Testis (tissue), 3 donors: ENCODE data around the gene MRS2. TPM values are rescaled to one million over a fixed set of nuclear protein-coding genes. Genes with fewer than 3 reads are reported as not detected.
"Not testable (repeated sequence)": the region's sequence is repeated elsewhere in the genome, so short reads cannot be mapped to it uniquely, and the experiment has no call there.

ENCODE experiments used
- DNase-seq: peaks from one replicate; pipeline ENCODE4 v3.0.0-alpha.2; 2019
- H3K27ac ChIP-seq, 2 donors: fragments of 200-600 bp; sonication (generic); one replicate each; pipeline ENCODE4 v1.5.1; 2019
- H3K27me3 ChIP-seq: fragments of 200-600 bp; sonication (generic); one replicate; pipeline ENCODE4 v1.5.1; 2019
- H3K36me3 ChIP-seq: fragments of 200-600 bp; sonication (generic); one replicate; pipeline ENCODE4 v1.5.1; 2017; ENCODE audit warnings: low read depth; ENCODE audit errors: missing control alignments
- H3K4me1 ChIP-seq: fragments of 200-600 bp; sonication (generic); one replicate; pipeline ENCODE4 v1.5.1; 2019
- H3K4me3 ChIP-seq, 2 donors: fragments of 200-600 bp; sonication (generic); one replicate each; pipeline ENCODE4 v1.5.1; 2017 to 2019
- H3K9me3 ChIP-seq: fragments of 200-600 bp; sonication (generic); one replicate; pipeline ENCODE4 v1.5.1; 2017
- POLR2A ChIP-seq: fragments of 450-650 bp; IDR thresholded peaks from one replicate; pipeline ENCODE4 v1.6.1; 2017; ENCODE audit warnings: antibody characterized with exemption, mild to moderate bottlenecking, moderate library complexity
- WGBS, 2 donors: methylation state at CpG; one replicate each; pipeline ENCODE4 v1.1.5; 2018; 5-methylcytosine and 5-hydroxymethylcytosine counted together
- intact Hi-C: fragments of 100-400 bp; cut with DNase I; formaldehyde crosslinking; loops from one replicate; pipeline ENCODE4 v1.15.1; 2023; ENCODE audit warnings: low total_unique reads
- polyA plus RNA-seq: library from polyadenylated mRNA; stranded (reverse); fragments of 350-450 nt; fragmentation: Illumina TruSeq; extraction: RNeasy Lipid Tissue Mini Kit (QIAGEN cat#74804); gene quantifications from one replicate; pipeline ENCODE4 v1.2.3, GENCODE V29; 2014; ENCODE audit warnings: low read depth, low replicate concordance; ENCODE audit not compliant: insufficient read depth
- total RNA-seq, 2 donors: library from RNA; depleted of rRNA; stranded (reverse); fragments of >200 nt; gene quantifications; one replicate each; pipeline ENCODE4 v1.2.3, GENCODE V29; 2016
- TF ChIP-seq, protein P1 (sequence below), 3 experiments: fragments of 450-650 bp in 2 of 3; fragments of 200-600 bp in 1 of 3; sonication (generic) in 1 of 3; IDR thresholded peaks; one replicate each; pipeline ENCODE4 v1.5.1; 2016 to 2019; ENCODE audit warnings: antibody characterized with exemption in 3 of 3, mild to moderate bottlenecking in 2 of 3, moderate library complexity in 1 of 3

The MRS2 gene
- total and polyA plus RNA-seq, 3 donors from 2014 or later = 16.6 to 27.6 (median 27.2) TPM

DNA sequence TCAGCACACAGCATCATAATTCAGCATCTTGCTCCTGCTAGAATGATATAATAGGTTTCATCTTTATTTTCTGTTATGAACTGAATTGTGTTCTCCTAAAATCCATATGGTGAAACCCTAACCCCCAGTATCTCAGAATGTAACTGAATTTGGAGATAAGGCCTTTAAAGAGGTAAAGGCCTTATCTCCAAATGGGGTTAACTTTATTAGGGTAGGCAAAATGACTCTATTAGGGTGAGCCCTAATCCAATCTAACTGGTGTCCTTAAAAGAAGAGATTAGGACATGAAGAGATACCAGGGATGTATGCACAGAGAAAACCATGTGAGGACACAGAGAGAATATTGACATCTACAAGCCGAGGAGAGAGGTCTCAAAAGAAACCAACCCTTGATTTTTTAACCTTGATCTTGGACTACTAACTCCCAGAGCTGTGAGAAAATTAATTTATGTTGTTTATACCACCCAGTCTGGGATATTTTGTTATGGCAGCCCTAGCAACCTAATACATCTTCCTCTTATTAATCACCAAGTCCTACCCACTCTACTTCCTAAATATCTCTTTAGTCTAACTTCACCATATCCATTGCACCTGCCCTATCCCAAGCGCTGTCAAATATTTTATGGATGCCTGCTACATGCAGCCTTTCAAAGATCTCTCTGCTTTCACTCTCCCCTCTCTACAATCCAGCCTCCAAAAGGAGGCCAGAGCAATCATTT is 8.5 kb upstream of the MRS2 start:
- no peaks in the 10 kb centered on the region for H3K27me3 ChIP-seq
- H3K36me3 ChIP-seq = no peaks in the 10 kb centered on the region
- H3K27ac ChIP-seq = no peak overlapping the region
- H3K9me3 ChIP-seq = no peaks in the 10 kb centered on the region
- no peak for TF ChIP-seq POLR2A
- TF ChIP-seq, protein P1, sequence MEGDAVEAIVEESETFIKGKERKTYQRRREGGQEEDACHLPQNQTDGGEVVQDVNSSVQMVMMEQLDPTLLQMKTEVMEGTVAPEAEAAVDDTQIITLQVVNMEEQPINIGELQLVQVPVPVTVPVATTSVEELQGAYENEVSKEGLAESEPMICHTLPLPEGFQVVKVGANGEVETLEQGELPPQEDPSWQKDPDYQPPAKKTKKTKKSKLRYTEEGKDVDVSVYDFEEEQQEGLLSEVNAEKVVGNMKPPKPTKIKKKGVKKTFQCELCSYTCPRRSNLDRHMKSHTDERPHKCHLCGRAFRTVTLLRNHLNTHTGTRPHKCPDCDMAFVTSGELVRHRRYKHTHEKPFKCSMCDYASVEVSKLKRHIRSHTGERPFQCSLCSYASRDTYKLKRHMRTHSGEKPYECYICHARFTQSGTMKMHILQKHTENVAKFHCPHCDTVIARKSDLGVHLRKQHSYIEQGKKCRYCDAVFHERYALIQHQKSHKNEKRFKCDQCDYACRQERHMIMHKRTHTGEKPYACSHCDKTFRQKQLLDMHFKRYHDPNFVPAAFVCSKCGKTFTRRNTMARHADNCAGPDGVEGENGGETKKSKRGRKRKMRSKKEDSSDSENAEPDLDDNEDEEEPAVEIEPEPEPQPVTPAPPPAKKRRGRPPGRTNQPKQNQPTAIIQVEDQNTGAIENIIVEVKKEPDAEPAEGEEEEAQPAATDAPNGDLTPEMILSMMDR (IDR thresholded peaks at IDR 0.05) = no peak
- no peak overlapping the region for H3K4me3 ChIP-seq
- no peak for DNase-seq
- WGBS, 2 donors = 87 to 89% methylated on average over 2 of the region's 2 CpGs
- no peaks in the 10 kb centered on the region for H3K4me1 ChIP-seq
- intact Hi-C loops = no loop called here

DNA sequence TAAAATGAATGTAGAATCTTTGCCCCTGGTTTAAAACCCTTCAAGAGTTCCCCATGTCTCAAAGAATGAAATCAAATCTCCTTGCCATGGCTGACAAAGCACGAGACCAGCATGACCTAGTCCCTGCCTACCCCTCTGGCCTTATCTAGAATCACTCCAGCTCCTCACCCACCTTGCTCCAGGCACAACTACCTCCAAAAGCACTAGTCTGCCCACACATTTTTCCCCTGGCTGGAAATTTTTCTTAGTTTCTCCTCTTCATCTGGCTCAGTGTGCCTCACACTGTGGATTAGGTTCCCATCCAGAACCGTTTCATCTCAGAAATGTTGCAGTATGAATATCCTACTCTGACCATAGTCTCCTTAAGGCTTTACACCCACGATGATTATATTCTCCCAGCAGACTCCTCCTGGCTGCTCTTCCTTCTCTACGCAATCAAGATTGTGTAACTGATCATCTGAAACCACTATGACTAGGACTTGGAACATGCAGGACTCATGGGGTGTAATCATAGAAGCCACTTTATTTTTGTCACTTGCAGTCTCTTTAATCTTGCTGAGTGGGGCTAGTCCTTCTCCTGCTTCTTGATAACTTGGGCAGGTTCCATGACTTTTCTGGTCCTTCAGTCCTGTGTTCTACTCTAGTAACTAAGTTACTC is 7.8 kb upstream of the MRS2 start:
- Histone ChIP-seq H3K4me1 (no peaks in the 10 kb centered on the region), H3K27me3 (no peaks in the 10 kb centered on the region), H3K36me3 (no peaks in the 10 kb centered on the region), H3K4me3 (no peak overlapping the region), H3K27ac (no peak overlapping the region), H3K9me3 (no peaks in the 10 kb centered on the region)
- intact Hi-C loops = no loop called here
- DNase-seq = no peak
- 87 to 91% methylated on average over 4 of the region's 4 CpGs for WGBS, 2 donors
- TF ChIP-seq, protein P1 (IDR thresholded peaks at IDR 0.05) = no peak
- TF ChIP-seq POLR2A = no peak

DNA sequence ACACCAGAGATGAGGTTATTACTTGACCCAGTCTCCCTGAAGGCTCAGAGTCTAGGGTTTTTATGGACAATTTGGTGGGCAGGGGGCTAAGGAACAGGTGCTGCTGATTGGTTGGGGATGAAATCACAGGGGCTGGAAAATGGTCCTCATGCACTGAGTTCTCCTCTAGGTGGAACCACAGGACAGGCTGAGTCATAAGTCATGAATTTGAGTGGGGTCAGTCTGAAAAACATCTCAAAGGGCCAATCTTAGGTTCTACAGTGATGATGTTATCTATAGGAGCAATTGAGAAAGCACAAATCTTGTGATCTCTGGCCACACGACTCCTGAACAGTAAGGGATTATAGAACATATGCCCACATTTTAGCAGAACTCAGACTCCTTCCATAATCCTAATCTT is 5.9 kb upstream of the MRS2 start:
- H3K9me3 ChIP-seq = no peaks in the 10 kb centered on the region
- H3K27me3 ChIP-seq = no peaks in the 10 kb centered on the region
- no peak overlapping the region for H3K4me3 ChIP-seq
- TF ChIP-seq, protein P1 (IDR thresholded peaks at IDR 0.05) = no peak
- no peak for TF ChIP-seq POLR2A
- no peaks in the 10 kb centered on the region for H3K36me3 ChIP-seq
- intact Hi-C loops = no loop called here
- DNase-seq = no peak
- H3K4me1 ChIP-seq = no peaks in the 10 kb centered on the region
- 89 to 91% methylated on average over 1 of the region's 1 CpG for WGBS, 2 donors
- no peak overlapping the region for H3K27ac ChIP-seq

DNA sequence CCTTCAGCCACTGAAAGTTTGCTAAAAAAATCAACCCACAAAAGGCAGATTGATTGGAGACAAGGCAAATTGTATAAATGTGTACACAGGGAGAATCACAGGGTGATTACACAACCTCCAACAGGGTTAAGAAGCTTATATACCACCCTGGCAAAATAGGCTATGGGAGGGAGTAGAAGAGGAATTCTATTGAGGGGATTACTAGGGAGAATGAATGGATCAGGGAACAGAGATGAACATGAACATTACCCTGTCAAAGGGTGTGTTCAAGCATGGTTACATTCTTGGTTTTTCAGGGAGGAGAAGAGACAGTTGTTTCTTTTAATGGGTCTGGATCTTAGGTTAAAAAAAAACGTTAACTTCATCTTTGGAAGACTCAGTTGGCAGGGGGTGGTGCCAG is 5.1 kb upstream of the MRS2 start:
- no peaks in the 10 kb centered on the region for H3K36me3 ChIP-seq
- TF ChIP-seq, protein P1 (IDR thresholded peaks at IDR 0.05) = no peak
- TF ChIP-seq POLR2A = no peak
- H3K27ac ChIP-seq = no peak overlapping the region
- no peaks in the 10 kb centered on the region for H3K4me1 ChIP-seq
- no peaks in the 10 kb centered on the region for H3K9me3 ChIP-seq
- intact Hi-C loops = no loop called here
- H3K27me3 ChIP-seq = no peaks in the 10 kb centered on the region
- DNase-seq = no peak
- WGBS, 2 donors = 66 to 72% methylated on average over 1 of the region's 1 CpG
- no peak overlapping the region for H3K4me3 ChIP-seq

DNA sequence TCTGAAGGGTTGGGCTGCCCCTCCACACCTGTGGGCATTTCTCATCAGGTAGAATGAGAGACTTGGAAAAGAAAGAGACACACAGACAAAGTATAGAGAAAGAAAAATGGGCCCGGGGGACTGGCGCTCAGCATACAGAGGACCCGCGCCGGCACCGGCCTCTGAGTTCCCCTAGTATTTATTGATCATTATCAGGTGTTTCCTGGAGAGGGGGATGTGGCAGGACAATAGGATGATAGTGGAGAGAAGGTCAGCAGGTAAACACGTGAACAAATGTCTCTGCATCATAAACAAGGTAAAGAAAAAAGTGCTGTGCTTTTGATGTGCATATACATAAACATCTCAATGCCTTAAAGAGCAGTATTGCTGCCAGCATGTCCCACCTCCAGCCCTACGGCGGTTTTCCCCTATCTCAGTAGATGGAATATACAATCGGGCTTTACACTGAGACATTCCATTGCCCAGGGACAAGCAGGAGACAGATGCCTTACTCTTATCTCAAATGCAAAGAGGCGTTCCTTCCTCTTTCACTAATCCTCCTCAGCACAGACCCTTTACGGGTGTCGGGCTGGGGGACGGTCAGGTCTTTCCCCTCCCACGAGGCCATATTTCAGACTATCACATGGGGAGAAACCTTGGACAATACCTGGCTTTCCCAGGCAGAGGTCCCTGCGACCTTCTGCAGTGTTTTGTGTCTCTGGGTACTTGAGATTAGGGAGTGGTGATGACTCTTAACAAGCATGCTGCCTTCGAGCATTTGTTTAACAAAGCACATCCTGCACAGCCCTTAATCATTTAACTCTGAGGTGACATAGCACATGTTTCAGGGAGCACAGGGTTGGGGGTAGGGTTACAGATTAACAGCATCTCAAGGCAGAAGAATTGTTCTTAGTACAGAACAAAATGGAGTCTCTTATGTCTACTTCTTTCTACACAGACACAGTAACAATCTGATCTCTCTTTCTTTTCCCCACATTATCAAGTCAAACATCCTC is 2.4 kb upstream of the MRS2 start:
- WGBS, 2 donors = 29 to 39% methylated on average over 17 of the region's 17 CpGs
- H3K4me3 ChIP-seq, DNase-seq, H3K36me3 ChIP-seq, H3K9me3 ChIP-seq, intact Hi-C loops, H3K27ac ChIP-seq, H3K27me3 ChIP-seq, H3K4me1 ChIP-seq: not testable (repeated sequence)
